ENCODE data around the gene MYO1D.

GRCh38 chr17:32513579-32513978 lies 363.3 kb downstream of the MYO1D start:
- no peak for TF ChIP-seq CTCF (IDR thresholded peaks at IDR 0.05)
- TF ChIP-seq POLR2A (IDR thresholded peaks at IDR 0.05): no peak

Data from suprapubic skin (tissue), 3 donors.